Activated CD8-positive, alpha-beta T cell treated with anti-CD3 and anti-CD28 coated beads, Interleukin-2, amount 10 ng/mL, durations not matched to agents 7 days and 5 days (primary cell): Measurements from ENCODE around the gene TRMT2A. TPM values are rescaled to one million over a fixed set of nuclear protein-coding genes. Genes with fewer than 3 reads are reported as not detected.
"Not testable (repeated sequence)": the region's sequence is repeated elsewhere in the genome, so short reads cannot be mapped to it uniquely, and the experiment has no call there.

Experiments used
- ATAC-seq: fragments of 150-1000 bp; cut with Tn5 transposase; one replicate; pipeline ENCODE4 v1.10.0; 2021; ENCODE audit warnings: moderate library complexity
- CTCF ChIA-PET: fragments of 350-600 bp; sonication (Branson Sonifier 250); formaldehyde crosslinking; loops from one replicate; lab custom pipeline; 2021; ENCODE audit warnings: antibody characterized with exemption; lab: Charles Lee
- POLR2A ChIA-PET: fragments of 350-600 bp; sonication (Branson Sonifier 250); formaldehyde crosslinking; loops from one replicate; lab custom pipeline; 2021; ENCODE audit warnings: antibody characterized with exemption; lab: Charles Lee
- DNase-seq: peaks from one replicate; pipeline ENCODE4 v3.0.0-alpha.2; 2020
- H3K27ac Mint-ChIP-seq: one replicate; pipeline ENCODE4 v1.8.0; 2021; ENCODE audit warnings: mild to moderate bottlenecking, mixed read lengths
- H3K27me3 Mint-ChIP-seq: one replicate; pipeline ENCODE4 v1.8.0; 2021; ENCODE audit warnings: low read depth, mixed read lengths
- H3K36me3 Mint-ChIP-seq: one replicate; pipeline ENCODE4 v1.8.0; 2021; ENCODE audit warnings: low read depth, mixed read lengths
- H3K4me1 Mint-ChIP-seq: one replicate; pipeline ENCODE4 v1.8.0; 2021; ENCODE audit warnings: low read depth, mixed read lengths
- H3K4me3 Mint-ChIP-seq: one replicate; pipeline ENCODE4 v1.8.0; 2021; ENCODE audit warnings: mild to moderate bottlenecking, mixed read lengths
- H3K9me3 Mint-ChIP-seq: one replicate; pipeline ENCODE4 v1.8.0; 2022; ENCODE audit warnings: mixed read lengths; ENCODE audit not compliant: insufficient read depth
- total RNA-seq, 2 experiments: library from RNA; stranded (reverse); gene quantifications; one replicate each; pipeline ENCODE4 v1.2.3, GENCODE V29; 2021

TRMT2A gene
- total RNA-seq, 2 experiments from 2014 or later, result 92.1 to 102 TPM

GRCh38 chr22:20069331-20070042 lies 47.5 kb downstream of the TRMT2A start:
- DNase-seq, result no peak
- no peaks in the 10 kb centered on the region for H3K9me3 Mint-ChIP-seq
- H3K27me3 Mint-ChIP-seq, result no peaks in the 10 kb centered on the region
- H3K36me3 Mint-ChIP-seq, result no peaks in the 10 kb centered on the region
- CTCF ChIA-PET, result interaction anchor here (0.8 kb wide), 1 partner anchor 116 kb away, joined by 3 read pairs; no protein-coding TSS in a partner anchor
- ATAC-seq, result no peak
- POLR2A ChIA-PET, result no interaction called here
- H3K4me1 Mint-ChIP-seq, result no peaks in the 10 kb centered on the region
- H3K27ac Mint-ChIP-seq, result no peak overlapping the region
- no peak overlapping the region for H3K4me3 Mint-ChIP-seq

DNA sequence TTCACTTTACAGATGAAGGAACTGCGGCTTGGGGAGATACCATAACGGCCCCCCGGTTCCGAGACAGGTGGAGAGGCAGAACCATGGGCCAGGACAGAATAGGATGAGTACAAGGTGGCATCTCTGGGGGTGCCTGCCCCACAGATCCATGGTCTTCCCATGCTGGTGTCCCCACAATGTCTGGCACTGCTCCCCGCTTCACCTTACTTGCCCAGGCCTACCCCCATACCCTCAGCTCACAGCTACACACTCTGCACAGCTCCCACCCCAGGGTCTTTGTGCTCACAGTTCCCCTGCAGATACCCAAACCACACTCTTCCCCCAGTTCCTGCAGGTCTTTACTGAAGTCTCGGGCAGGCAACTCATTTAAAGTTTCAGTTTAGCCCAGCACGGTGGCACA lies 48.4 kb downstream of the TRMT2A start:
- H3K27ac Mint-ChIP-seq, result no peak overlapping the region

DNA sequence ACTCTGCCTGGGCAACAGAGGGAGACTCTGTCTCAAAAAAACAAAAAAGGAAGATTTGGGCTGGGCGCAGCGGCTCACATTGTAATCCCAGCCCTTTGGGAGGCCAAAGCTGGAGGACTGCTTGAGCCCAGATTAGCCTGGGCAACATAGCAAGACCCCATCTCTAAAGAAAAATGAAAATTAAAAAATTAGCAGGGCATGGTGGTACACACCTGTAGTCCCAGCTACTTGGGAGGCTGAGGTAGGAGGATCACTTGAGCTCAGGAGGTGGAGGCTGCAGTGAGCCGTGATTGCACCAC lies 49.7 kb downstream of the TRMT2A start:
- H3K27me3 Mint-ChIP-seq, ATAC-seq, DNase-seq, H3K27ac Mint-ChIP-seq, H3K4me1 Mint-ChIP-seq, H3K4me3 Mint-ChIP-seq, POLR2A ChIA-PET, H3K36me3 Mint-ChIP-seq, H3K9me3 Mint-ChIP-seq, CTCF ChIA-PET: not testable (repeated sequence)

More for the DNA sequence above, 48.4 kb downstream of the TRMT2A start:
- Mint-ChIP-seq H3K4me3 (no peak overlapping the region), H3K27me3 (no peaks in the 10 kb centered on the region), H3K9me3 (no peaks in the 10 kb centered on the region), H3K36me3 (no peaks in the 10 kb centered on the region), H3K4me1 (no peaks in the 10 kb centered on the region)
- ChIA-PET POLR2A (no interaction called here), CTCF (interaction anchor here (0.8 kb wide), 1 partner anchor 115 kb away, joined by 3 read pairs; no protein-coding TSS in a partner anchor)
- DNase-seq, result no peak
- ATAC-seq, result no peak

GRCh38 chr22:20066617-20067383 lies 50.2 kb downstream of the TRMT2A start:
- Mint-ChIP-seq H3K27ac (no peak overlapping the region), H3K4me1 (no peaks in the 10 kb centered on the region), H3K36me3 (peaks cover 2% of the 10 kb centered on the region), H3K9me3 (no peaks in the 10 kb centered on the region), H3K27me3 (no peaks in the 10 kb centered on the region), H3K4me3 (no peak overlapping the region)
- ChIA-PET POLR2A (no interaction called here), CTCF (no interaction called here)
- no peak for DNase-seq
- no peak for ATAC-seq

DNA sequence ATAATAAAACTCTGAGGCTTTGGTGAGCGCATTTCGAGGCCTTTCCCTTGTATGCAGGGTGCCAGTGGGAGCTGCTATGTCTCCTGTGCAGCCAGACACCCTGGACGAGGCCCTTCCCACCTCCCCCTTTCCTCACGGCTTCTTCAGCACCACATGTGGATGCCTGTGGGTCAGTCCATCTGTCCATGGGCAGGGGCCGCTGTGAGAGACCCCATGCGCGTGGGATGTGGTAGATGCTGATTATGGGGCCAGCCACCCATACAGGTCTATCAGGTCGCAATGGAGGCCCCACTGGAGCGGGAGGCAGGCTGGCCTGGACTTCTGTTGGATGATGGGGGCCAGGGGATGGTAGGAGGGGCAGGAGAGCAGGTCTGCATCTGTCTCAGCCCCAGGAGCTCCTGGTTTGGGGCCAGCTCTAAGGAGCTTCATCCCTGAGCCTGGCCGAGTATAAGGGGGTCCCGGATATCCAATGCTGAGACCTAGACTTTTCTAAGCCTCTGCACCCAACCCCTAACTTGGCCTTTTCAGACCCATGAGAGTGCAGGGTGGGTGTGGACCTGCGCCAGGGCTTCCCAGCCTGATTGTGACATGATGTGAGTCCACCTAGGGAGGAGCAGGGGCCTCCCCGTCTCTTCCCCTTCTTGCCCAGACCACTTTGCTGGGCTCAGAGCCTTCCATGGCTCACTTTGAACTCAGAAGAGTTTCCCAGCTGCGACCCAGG lies 51.0 kb downstream of the TRMT2A start:
- CTCF ChIA-PET, result no interaction called here
- POLR2A ChIA-PET, result no interaction called here
- Mint-ChIP-seq H3K27ac (no peak overlapping the region), H3K4me3 (no peak overlapping the region), H3K27me3 (no peaks in the 10 kb centered on the region), H3K36me3 (peaks cover 7% of the 10 kb centered on the region), H3K9me3 (no peaks in the 10 kb centered on the region), H3K4me1 (no peaks in the 10 kb centered on the region)
- DNase-seq (no peak), ATAC-seq (no peak)

- ATAC-seq (no peak), DNase-seq (no peak)
- Mint-ChIP-seq H3K4me1 (peaks cover 1% of the 10 kb centered on the region), H3K27me3 (no peaks in the 10 kb centered on the region), H3K27ac (no peak overlapping the region), H3K9me3 (no peaks in the 10 kb centered on the region), H3K4me3 (no peak overlapping the region), H3K36me3 (peaks cover 11% of the 10 kb centered on the region)
- ChIA-PET POLR2A (no interaction called here), CTCF (no interaction called here)
Observed at GRCh38 chr22:20064545-20065262, 52.3 kb downstream of the TRMT2A start.

DNA sequence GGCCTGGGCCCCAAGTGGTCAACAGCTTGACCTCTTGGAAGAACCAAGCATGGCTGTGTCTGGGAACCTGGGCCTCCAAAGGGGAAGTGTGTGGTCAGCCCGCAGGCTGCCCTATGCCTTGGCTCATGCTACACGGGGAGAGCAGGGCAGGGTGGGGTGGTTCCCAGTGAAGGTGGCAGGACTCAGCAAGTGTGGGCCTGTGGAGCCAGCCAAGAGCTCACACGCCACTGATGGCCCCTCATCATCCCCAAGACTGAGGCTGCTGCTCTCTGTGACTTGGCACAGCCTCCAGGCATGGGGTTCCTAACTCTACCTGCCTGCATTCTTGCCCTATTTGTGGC lies 52.9 kb downstream of the TRMT2A start:
- Mint-ChIP-seq H3K27me3 (no peaks in the 10 kb centered on the region), H3K9me3 (no peaks in the 10 kb centered on the region), H3K36me3 (peaks cover 12% of the 10 kb centered on the region), H3K27ac (no peak overlapping the region), H3K4me1 (peaks cover 7% of the 10 kb centered on the region), H3K4me3 (no peak overlapping the region)
- POLR2A ChIA-PET, result no interaction called here
- ATAC-seq, result no peak
- CTCF ChIA-PET, result no interaction called here
- DNase-seq, result no peak

DNA sequence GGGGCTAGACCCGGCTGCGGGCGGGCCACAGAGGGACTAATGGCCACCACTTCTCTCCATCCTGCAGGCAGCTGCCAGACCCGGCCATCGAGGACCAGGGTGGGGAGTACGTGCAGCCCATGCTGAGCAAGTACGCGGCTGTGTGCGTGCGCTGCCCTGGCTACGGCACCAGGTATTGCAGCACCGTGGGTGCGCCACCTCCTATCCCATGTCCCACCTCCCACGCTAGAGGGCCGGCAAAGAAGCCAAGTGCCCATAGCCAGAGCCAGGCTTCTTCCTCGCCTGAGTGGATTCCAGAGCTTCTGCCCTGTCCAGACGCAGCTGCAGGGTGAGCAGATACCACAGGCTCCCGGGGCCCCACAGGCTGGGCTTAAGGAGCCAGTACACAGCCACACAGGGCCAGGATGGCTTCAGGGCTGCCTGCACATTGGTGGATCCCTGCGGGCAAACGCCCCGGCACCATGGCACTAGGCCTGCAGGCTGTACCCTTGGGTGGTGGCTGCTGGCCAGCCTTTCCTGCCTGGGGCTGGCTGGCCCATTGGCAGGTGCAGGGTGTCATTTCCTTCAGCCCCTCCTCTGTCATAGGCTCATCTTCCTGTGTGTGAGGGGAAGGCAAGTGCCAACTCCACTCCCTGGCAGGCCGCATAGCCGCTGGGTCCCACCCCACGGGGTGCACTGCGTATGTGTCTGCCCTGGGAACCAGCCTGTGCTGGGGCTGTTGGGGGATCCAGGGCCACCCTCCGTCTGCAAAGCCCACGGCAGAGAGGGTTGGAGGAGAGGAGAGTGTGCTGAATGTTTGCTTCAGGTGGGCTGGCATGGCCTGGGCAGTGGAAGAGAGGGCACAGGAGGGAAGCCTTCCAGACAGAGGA lies 53.5 kb downstream of the TRMT2A start:
- peaks cover 15% of the 10 kb centered on the region for H3K36me3 Mint-ChIP-seq

DNA sequence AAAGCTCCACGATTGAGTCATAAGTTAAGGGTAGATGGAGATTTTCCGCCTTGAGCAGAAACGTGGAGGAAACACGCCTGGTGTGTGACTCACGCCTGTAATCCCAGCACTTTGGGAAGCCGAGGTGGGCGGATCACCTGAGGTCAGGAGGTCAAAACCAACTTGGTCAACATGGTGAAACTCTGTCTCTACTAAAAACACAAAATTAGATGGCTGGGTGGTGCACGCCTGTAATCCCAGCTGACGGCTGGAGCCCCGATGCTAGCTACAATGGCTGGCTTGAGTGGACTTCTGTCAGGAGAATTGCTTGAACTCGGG lies 54.3 kb downstream of the TRMT2A start:
- Mint-ChIP-seq H3K27ac (no peak overlapping the region), H3K36me3 (peaks cover 17% of the 10 kb centered on the region), H3K9me3 (no peaks in the 10 kb centered on the region), H3K27me3 (no peaks in the 10 kb centered on the region), H3K4me3 (no peak overlapping the region), H3K4me1 (peaks cover 12% of the 10 kb centered on the region)
- ATAC-seq (no peak), DNase-seq (no peak)
- ChIA-PET POLR2A (no interaction called here), CTCF (no interaction called here)

More for the DNA sequence above, 53.5 kb downstream of the TRMT2A start:
- H3K27me3 Mint-ChIP-seq, result no peaks in the 10 kb centered on the region
- H3K4me1 Mint-ChIP-seq, result peaks cover 12% of the 10 kb centered on the region
- no peaks in the 10 kb centered on the region for H3K9me3 Mint-ChIP-seq
- no peak overlapping the region for H3K27ac Mint-ChIP-seq
- DNase-seq (no peak), ATAC-seq (no peak)
- no peak overlapping the region for H3K4me3 Mint-ChIP-seq
- ChIA-PET CTCF (no interaction called here), POLR2A (no interaction called here)

DNA sequence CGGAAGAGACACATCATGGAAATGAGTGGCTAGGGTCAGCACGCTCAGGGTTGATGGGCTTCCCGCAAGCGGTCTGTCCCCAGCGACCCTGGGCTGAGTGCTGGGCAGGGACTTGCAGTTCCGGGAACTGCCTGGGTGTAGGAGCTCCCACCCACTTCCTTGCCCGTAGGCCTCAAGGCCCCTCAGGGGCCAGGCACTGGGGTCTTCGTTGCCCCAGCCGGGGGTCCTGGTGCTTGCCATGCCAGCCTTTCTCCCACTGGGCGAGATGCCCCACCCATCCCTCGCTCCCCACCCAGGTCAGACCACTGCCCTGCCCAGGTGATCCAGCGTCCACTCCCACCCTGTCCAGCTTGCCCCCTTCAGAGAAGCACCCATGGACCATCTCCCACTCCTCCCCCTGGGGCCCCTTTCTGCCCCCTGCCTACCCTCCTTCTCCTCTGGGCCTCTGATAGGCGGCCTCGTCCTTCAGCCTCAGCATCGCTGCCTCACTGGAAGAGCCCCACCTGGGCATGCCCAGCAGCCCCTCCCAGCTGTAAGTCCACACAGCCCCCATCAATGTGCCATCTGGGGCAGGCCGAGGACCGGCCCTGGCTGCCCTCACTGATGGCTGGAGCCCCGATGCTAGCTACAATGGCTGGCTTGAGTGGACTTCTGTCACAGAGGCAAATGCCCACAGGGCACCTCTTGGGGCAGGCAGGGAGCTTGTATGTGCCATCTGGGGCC lies 54.8 kb downstream of the TRMT2A start:
- POLR2A ChIA-PET, result no interaction called here
- DNase-seq, result no peak
- H3K27ac Mint-ChIP-seq, result no peak overlapping the region
- no peak overlapping the region for H3K4me3 Mint-ChIP-seq
- H3K9me3 Mint-ChIP-seq, result no peaks in the 10 kb centered on the region
- H3K27me3 Mint-ChIP-seq, result no peaks in the 10 kb centered on the region
- peaks cover 12% of the 10 kb centered on the region for H3K4me1 Mint-ChIP-seq
- H3K36me3 Mint-ChIP-seq, result peaks cover 17% of the 10 kb centered on the region
- ATAC-seq, result no peak
- CTCF ChIA-PET, result no interaction called here
